DMS153 treated with DMSO at 0.1 percent for 48 hours (cell line): ENCODE data around the gene ZNF783.
A peak's percentile ranks its signal among the peaks of the same experiment; 100 is the strongest.
"Not testable (repeated sequence)": the region's sequence is repeated elsewhere in the genome, so short reads cannot be mapped to it uniquely, and the experiment has no call there.

ENCODE experiments used
- DNase-seq: peaks from one replicate; lab custom pipeline; 2025; ENCODE audit not compliant: unreplicated experiment; lab: John Stamatoyannopoulos, UW

The ZNF783 gene

GRCh38 chr7:149261829-149262617 is at the start of gene ZNF783:
Gene ZNF783 (plus strand): TSS chr7:149262196. CDS start chr7:149262334, 138 bp downstream.
- DNase-seq: peak; percentile 82

GRCh38 chr7:149214020-149214720 is 47.8 kb upstream of the ZNF783 start:
- no peak for DNase-seq

- no peak for DNase-seq
Measured at GRCh38 chr7:149216402-149216801, 45.6 kb upstream of the ZNF783 start.

- DNase-seq: no peak
Measured at GRCh38 chr7:149217570-149217969, 44.4 kb upstream of the ZNF783 start.

GRCh38 chr7:149218469-149219420 is 43.3 kb upstream of the ZNF783 start:
- DNase-seq: no peak

GRCh38 chr7:149220534-149220933 is 41.5 kb upstream of the ZNF783 start:
- DNase-seq: no peak

- DNase-seq: no peak
Measured at GRCh38 chr7:149223176-149223575, 38.8 kb upstream of the ZNF783 start.

- no peak for DNase-seq
Measured at GRCh38 chr7:149223761-149224160, 38.2 kb upstream of the ZNF783 start.

GRCh38 chr7:149224352-149224751 is 37.6 kb upstream of the ZNF783 start:
- DNase-seq: no peak

GRCh38 chr7:149225106-149225505 is 36.9 kb upstream of the ZNF783 start:
- no peak for DNase-seq

- DNase-seq: no peak
Measured at GRCh38 chr7:149225656-149226055, 36.3 kb upstream of the ZNF783 start.

GRCh38 chr7:149226366-149226765 is 35.6 kb upstream of the ZNF783 start:
- not testable (repeated sequence) for DNase-seq

- DNase-seq: no peak
Measured at GRCh38 chr7:149226840-149227494, 35.0 kb upstream of the ZNF783 start.

GRCh38 chr7:149228831-149229471 is 33.0 kb upstream of the ZNF783 start:
- no peak for DNase-seq

- no peak for DNase-seq
Measured at GRCh38 chr7:149229526-149229925, 32.5 kb upstream of the ZNF783 start.

- DNase-seq: no peak
Measured at GRCh38 chr7:149232362-149232761, 29.6 kb upstream of the ZNF783 start.

- DNase-seq: not testable (repeated sequence)
Measured at GRCh38 chr7:149233655-149234204, 28.3 kb upstream of the ZNF783 start.

- DNase-seq: no peak
Measured at GRCh38 chr7:149237502-149237901, 24.5 kb upstream of the ZNF783 start.

- DNase-seq: no peak
Measured at GRCh38 chr7:149238051-149238450, 23.9 kb upstream of the ZNF783 start.
